HG03139 (cell line): ENCODE results near the gene PLAC8L1.
"Not testable (repeated sequence)": the region's sequence is repeated elsewhere in the genome, so short reads cannot be mapped to it uniquely, and the experiment has no call there.

Source experiments
- ATAC-seq: cut with Tn5 transposase; IDR thresholded peaks from one replicate; pipeline ENCODE4 v1.9.1; 2021; ENCODE audit not compliant: unreplicated experiment

Gene PLAC8L1

GRCh38 chr5:146105477-146105876, at the start of gene PLAC8L1:
Gene PLAC8L1 (minus strand): TSS chr5:146105577. CDS start chr5:146104311, 1,266 bp downstream.
- ATAC-seq, result no peak

- no peak for ATAC-seq
Observed at GRCh38 chr5:146151970-146152369, 46.6 kb upstream of the PLAC8L1 start.

- ATAC-seq, result no peak
Observed at GRCh38 chr5:146137967-146138403, 32.6 kb upstream of the PLAC8L1 start.

DNA sequence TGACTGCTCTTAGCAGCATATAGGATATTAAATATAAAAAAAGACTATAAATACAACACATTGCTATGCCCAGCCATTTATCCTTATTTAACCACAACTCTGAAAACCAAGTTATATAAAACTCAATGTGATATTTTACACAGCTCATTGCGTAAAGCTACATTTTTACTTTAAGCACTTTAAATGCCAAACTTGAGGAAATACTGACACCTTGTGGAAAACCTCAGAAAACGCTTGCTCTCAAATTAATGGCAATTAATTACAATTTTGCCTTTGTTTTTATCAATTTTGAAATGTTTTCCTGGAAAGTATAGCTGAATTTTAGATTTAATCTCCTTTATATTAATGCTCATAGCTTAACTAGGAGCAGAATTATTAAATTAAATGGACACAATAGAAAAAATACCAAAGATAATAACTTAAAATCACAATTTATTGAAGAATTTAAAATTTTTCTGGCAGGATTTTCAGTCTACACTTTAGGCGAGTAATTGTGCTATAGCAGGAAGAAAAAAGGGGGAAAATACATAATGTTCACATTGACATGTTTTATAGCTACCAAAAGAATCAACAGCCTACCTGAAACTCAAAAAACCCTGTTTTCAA, 25.2 kb upstream of the PLAC8L1 start:
- ATAC-seq, result no peak

GRCh38 chr5:146126068-146126467, 20.7 kb upstream of the PLAC8L1 start:
- no peak for ATAC-seq

GRCh38 chr5:146124580-146124979, 19.2 kb upstream of the PLAC8L1 start:
- ATAC-seq, result no peak

DNA sequence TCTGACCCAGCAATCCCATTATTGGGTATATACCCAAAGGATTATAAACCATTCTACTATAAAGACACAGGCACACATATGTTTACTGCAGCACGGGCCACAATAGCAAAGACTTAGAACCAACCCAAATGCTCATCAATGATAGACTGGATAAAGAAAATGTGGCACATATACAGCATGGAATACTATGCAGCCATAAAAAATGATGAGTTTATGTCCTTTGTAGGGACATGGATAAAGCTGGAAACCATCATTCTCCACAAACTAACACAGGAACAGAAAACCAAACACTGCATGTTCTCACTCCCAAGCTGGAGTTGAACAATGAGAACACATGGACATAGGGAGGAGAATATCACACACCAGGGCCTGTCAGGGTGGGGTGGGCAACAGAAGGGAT, 16.1 kb upstream of the PLAC8L1 start:
- ATAC-seq, result not testable (repeated sequence)

GRCh38 chr5:146118322-146118721, 12.9 kb upstream of the PLAC8L1 start:
- ATAC-seq, result no peak

DNA sequence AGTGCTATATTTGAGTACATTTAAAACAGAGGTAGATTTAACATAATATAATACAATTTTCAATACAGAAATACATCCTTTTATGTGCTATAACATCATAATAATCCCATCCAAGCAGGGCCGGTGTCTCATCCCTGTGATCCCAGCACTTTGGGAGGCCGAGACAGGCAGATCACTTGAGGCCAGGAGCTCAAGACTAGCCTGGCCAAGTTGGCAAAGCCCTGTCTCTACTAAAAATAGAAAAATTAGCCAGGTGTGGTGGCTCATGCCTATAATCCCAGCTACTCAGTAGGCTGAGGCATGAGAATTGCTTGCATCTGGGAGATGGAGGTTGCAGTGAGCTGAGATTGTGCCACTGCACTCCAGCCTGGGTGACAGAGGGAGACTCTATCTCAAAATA, 11.8 kb upstream of the PLAC8L1 start:
- ATAC-seq, result not testable (repeated sequence)

DNA sequence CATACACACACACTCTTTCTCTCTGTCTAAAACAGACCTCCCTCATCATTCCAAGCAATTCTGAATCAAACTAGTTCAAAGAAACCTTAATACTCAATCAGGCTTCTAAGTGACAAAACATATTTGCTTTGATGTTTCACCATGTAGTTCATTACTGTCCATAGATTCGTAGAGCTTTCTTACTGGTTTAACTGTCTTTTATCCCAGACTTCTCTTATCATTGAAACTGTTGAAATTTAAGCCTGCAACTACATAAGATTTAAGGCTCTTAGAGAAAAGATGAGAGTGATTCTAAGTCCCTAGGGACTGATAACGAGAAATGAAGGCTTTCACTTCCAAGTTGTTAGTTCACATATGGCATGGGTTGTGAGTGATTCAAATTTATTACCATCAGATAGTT, 11.0 kb upstream of the PLAC8L1 start:
- ATAC-seq, result no peak

- ATAC-seq, result no peak
Observed at GRCh38 chr5:146112476-146112875, 7.1 kb upstream of the PLAC8L1 start.

DNA sequence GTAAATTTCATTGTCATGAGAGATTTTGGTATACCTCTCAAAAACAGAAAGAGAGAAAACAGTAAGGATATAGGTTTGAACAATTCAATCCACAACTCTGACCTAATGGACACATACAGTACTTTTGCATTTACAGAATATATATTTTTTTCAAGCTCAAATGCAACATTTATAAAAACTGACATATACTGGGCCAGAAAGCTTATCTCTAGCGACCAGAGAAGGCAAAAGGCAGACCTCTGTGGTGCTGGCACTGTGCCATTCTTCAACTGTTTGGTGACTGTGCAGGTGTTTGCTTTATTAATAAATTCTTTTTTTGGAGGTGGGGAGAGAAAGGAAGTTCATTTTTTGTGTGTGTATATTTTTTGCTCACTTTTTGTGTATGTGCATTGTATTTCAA, 6.0 kb upstream of the PLAC8L1 start:
- ATAC-seq, result no peak

DNA sequence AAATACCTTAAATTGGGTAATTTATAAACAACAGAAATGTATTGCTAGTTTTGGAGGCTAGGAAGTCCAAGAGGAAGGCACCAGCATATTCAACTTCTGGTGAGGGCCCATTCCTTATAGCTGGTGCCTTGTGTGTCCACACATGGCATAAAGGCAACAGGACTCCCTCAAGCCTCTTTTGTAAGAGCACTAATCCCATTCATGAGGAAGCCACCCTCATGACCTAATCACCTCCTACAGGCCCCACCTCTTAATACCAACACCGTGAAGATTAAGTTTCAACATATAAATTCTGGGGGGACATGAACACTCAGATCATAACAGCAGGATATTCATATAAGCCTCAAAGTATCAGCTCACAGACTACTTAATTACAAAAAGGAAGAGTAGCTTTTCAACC, 4.0 kb upstream of the PLAC8L1 start:
- no peak for ATAC-seq

DNA sequence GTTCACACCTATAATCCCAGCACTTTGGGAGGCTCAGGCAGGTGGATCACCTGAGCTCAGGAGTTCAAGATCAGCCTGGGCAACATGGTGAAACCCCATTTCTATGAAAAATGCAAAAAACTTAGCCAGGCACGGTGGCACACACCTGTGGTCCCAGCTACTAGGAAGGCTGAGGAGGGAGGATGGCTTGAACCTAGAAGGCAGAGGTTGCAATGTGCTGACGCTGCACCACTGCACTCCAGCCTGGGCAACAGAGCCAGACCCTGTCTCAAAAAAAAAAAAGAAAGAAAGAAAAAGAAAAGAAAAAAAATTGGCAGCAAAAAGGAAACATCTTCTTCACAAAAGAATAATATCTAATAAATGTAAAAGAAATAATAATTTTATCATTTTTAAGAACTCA, 3.5 kb upstream of the PLAC8L1 start:
- not testable (repeated sequence) for ATAC-seq

- ATAC-seq, result no peak
Observed at GRCh38 chr5:146107901-146108300, 2.5 kb upstream of the PLAC8L1 start.

DNA sequence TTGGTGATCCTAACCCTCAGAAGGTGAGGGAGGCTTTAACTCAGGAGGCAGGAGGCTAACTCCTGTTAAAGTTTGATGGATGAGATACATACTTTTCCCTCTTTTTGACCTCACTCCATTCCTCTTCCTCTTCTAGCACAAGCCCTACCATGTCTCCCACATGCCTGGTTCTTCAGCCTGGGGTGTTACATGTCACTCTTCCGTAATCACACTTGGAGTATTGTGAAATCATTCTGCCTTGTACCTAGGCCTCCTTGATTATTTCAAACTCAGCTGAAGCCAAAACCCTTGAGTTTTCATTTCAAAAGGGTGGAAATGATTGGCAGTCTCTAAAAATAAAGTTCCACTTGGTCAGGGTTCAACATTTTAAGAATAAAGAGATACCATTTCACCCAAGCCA, 1.8 kb downstream of the PLAC8L1 start:
- no peak for ATAC-seq

GRCh38 chr5:146101646-146102045, 3.7 kb downstream of the PLAC8L1 start:
- ATAC-seq, result no peak

DNA sequence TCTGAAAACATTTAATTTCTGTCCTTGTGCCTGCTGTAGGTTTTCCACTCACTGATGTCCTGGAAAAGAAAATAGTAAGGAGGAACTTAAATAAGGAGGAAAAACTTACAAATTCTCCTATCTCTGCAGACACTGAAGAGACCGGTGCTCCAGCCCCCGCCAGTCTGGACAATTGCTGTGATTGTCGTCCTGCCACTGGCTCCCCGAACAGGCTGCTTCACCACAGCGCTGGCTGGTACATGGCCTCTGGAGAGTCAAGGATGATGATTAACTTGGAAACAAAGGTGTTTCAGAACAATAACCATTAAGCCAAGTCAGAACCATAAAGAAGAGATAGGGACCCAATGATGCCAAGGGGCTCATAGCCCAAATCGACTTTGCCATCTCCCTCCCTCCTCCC, 7.3 kb downstream of the PLAC8L1 start:
- no peak for ATAC-seq

- no peak for ATAC-seq
Observed at GRCh38 chr5:146091881-146092280, 13.5 kb downstream of the PLAC8L1 start.

- ATAC-seq, result no peak
Observed at GRCh38 chr5:146089287-146089686, 16.1 kb downstream of the PLAC8L1 start.

- no peak for ATAC-seq
Observed at GRCh38 chr5:146088098-146088497, 17.3 kb downstream of the PLAC8L1 start.

GRCh38 chr5:146084376-146084775, 21.0 kb downstream of the PLAC8L1 start:
- no peak for ATAC-seq

GRCh38 chr5:146082798-146083197, 22.6 kb downstream of the PLAC8L1 start:
- peak; percentile 84 for ATAC-seq
